MM.1S (cell line): ENCODE results near the gene FAM229A.

ENCODE experiments used
- CTCF ChIP-seq: fragments of 300-600 bp; sonication (generic); IDR thresholded peaks from 2 replicates; pipeline ENCODE4 v1.5.1; 2016; ENCODE audit warnings: antibody characterized with exemption, low read length, mixed read lengths
- EZH2 ChIP-seq: fragments of 300-600 bp; sonication (generic); optimal IDR thresholded peaks from 2 replicates; pipeline ENCODE3; 2017; ENCODE audit warnings: low read depth, mild to moderate bottlenecking, antibody characterized with exemption, low read length, mixed read lengths
- EZH2phosphoT487 ChIP-seq: fragments of 300-600 bp; sonication (generic); IDR thresholded peaks from 2 replicates; pipeline ENCODE4 v1.6.1; 2018; ENCODE audit warnings: antibody characterized with exemption, low read length

GRCh38 chr1:32393832-32394140, 31.5 kb upstream of the FAM229A start:
- TF ChIP-seq CTCF (no peak), EZH2phosphoT487 (no peak), EZH2 (no peak)
